HCT116 (cell line): ENCODE results near the gene EPC1.

ENCODE experiments used
- EGR1 ChIP-seq: IDR thresholded peaks from 2 replicates; pipeline ENCODE4 v1.6.1; 2012; ENCODE audit warnings: low read depth
- EZH2phosphoT487 ChIP-seq: fragments of 200-600 bp; IDR thresholded peaks from 2 replicates; pipeline ENCODE4 v1.6.1; 2018; ENCODE audit warnings: antibody characterized with exemption, borderline replicate concordance
- YY1 ChIP-seq: IDR thresholded peaks from 2 replicates; pipeline ENCODE4 v1.6.1; 2011; ENCODE audit warnings: low read length, low read depth, moderate library complexity, mild to moderate bottlenecking; ENCODE audit not compliant: insufficient replicate concordance; ENCODE audit errors: extremely low read depth
- ZFX ChIP-seq: fragments of 450-650 bp; IDR thresholded peaks from 2 replicates; pipeline ENCODE4 v1.6.1; 2017
- TF ChIP-seq, protein P1 (sequence below), 3 experiments: fragments of 200-600 bp in 1 of 3; sonication (generic) in 1 of 3; IDR thresholded peaks in 2 of 3; conservative IDR thresholded peaks in 1 of 3; 2 replicates each; pipeline ENCODE4 v1.5.1; 2012 to 2017; ENCODE audit warnings: low read depth in 2 of 3, low read length in 2 of 3, antibody characterized with exemption in 1 of 3, borderline replicate concordance in 1 of 3, control low read depth in 1 of 3, mild to moderate bottlenecking in 1 of 3, mixed read lengths in 1 of 3, mixed run types in 1 of 3, moderate library complexity in 1 of 3; ENCODE audit not compliant: insufficient read depth in 1 of 3

DNA sequence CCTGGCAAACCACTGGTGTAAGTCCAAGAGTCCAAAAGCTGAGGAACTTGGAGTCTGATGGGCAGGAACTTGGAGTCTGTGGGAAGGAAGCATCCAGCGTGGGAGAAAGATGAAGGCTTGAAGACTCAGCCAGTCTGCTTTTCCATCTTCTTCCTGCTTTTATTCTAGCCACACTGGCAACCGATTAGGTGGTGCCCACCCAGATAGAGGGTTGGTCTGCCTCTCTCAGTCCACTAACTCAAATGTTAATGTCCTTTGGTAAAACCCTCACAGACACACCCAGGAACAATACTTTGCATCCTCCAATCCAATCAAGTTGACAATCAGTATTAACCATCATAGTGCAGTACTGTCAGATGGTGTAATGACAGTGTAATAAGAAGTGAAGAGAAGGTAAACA, 119.2 kb downstream of the EPC1 start:
- TF ChIP-seq YY1 = no peak
- TF ChIP-seq, protein P1, sequence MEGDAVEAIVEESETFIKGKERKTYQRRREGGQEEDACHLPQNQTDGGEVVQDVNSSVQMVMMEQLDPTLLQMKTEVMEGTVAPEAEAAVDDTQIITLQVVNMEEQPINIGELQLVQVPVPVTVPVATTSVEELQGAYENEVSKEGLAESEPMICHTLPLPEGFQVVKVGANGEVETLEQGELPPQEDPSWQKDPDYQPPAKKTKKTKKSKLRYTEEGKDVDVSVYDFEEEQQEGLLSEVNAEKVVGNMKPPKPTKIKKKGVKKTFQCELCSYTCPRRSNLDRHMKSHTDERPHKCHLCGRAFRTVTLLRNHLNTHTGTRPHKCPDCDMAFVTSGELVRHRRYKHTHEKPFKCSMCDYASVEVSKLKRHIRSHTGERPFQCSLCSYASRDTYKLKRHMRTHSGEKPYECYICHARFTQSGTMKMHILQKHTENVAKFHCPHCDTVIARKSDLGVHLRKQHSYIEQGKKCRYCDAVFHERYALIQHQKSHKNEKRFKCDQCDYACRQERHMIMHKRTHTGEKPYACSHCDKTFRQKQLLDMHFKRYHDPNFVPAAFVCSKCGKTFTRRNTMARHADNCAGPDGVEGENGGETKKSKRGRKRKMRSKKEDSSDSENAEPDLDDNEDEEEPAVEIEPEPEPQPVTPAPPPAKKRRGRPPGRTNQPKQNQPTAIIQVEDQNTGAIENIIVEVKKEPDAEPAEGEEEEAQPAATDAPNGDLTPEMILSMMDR (IDR thresholded peaks at IDR 0.05 in 2 of 3, conservative IDR thresholded peaks at IDR 0.05 in 1 of 3; ENCODE audit: borderline replicate concordance in 1 of 3, insufficient read depth in 1 of 3, low read depth in 2 of 3, low read length in 2 of 3) = no peak
- TF ChIP-seq EGR1 = no peak
- TF ChIP-seq EZH2phosphoT487 = no peak
- no peak for TF ChIP-seq ZFX
